A673 (cell line): ENCODE data around the gene MYO18B. TPM values are rescaled to one million over a fixed set of nuclear protein-coding genes. Genes with fewer than 3 reads are reported as not detected.

Experiments used
- BruUV-seq: library from RNA; stranded (reverse); fragments of 400-500 nt; replicated peaks from 2 replicates; lab custom pipeline; 2021; lab: Mats Ljungman, UMichigan
- CTCF ChIA-PET: fragments of 300-600 bp; sonication (Branson Sonifier 250); formaldehyde crosslinking; loops from one replicate; lab custom pipeline; 2022; ENCODE audit warnings: antibody characterized with exemption; lab: Charles Lee
- POLR2A ChIA-PET: fragments of 300-600 bp; sonication (Branson Sonifier 250); formaldehyde crosslinking; loops from one replicate; lab custom pipeline; 2022; ENCODE audit warnings: antibody characterized with exemption; ENCODE audit not compliant: low non-redundant PET; lab: Charles Lee
- DNase-seq: peaks from one replicate; pipeline ENCODE4 v3.0.0-alpha.2; 2015; ENCODE audit warnings: low spot score
- H3K27ac ChIP-seq: fragments of 200-600 bp; sonication (generic); 2 replicates; pipeline ENCODE4 v1.5.1; 2016; ENCODE audit warnings: mixed run types, low read depth, mild to moderate bottlenecking, mixed read lengths, antibody characterized with exemption, low read length; ENCODE audit not compliant: poor library complexity, severe bottlenecking
- H3K27me3 ChIP-seq: fragments of 200-600 bp; sonication (generic); replicated peaks from 2 replicates; pipeline ENCODE4 v1.6.1; 2017; ENCODE audit warnings: mixed run types, low read depth, mild to moderate bottlenecking, mixed read lengths, antibody characterized with exemption, low read length; ENCODE audit not compliant: insufficient read depth, poor library complexity
- H3K36me3 ChIP-seq: fragments of 200-600 bp; sonication (generic); 2 replicates; pipeline ENCODE4 v1.6.1; 2016; ENCODE audit warnings: mixed run types, mild to moderate bottlenecking, mixed read lengths, antibody characterized with exemption, low read length; ENCODE audit not compliant: insufficient read depth, poor library complexity, severe bottlenecking
- H3K4me1 ChIP-seq: fragments of 200-600 bp; sonication (generic); 2 replicates; pipeline ENCODE4 v1.6.1; 2017; ENCODE audit warnings: mixed run types, mild to moderate bottlenecking, mixed read lengths, antibody characterized with exemption, low read length; ENCODE audit not compliant: insufficient read depth, poor library complexity, severe bottlenecking
- H3K4me3 ChIP-seq: fragments of 200-600 bp; sonication (generic); 2 replicates; pipeline ENCODE4 v1.5.1; 2016; ENCODE audit warnings: low read depth, mixed run types, mild to moderate bottlenecking, mixed read lengths, low read length; ENCODE audit not compliant: poor library complexity, severe bottlenecking
- H3K9me3 ChIP-seq: fragments of 200-600 bp; sonication (generic); 2 replicates; pipeline ENCODE4 v1.6.1; 2016; ENCODE audit warnings: mixed run types, low read depth, mild to moderate bottlenecking, mixed read lengths, antibody characterized with exemption, low read length; ENCODE audit not compliant: poor library complexity, severe bottlenecking
- EZH2 ChIP-seq: fragments of 200-600 bp; sonication (generic); IDR thresholded peaks from 2 replicates; pipeline ENCODE4 v1.6.1; 2017; ENCODE audit warnings: borderline replicate concordance, low read depth, mild to moderate bottlenecking, mixed read lengths, antibody characterized with exemption, low read length; ENCODE audit not compliant: poor library complexity, severe bottlenecking
- intact Hi-C: fragments of 100-400 bp; cut with micrococcal nuclease; formaldehyde crosslinking; loops from one replicate; pipeline ENCODE4 v1.10.0; 2022; ENCODE audit not compliant: unreplicated experiment
- total RNA-seq: library from RNA; stranded (reverse); gene quantifications from 2 replicates; pipeline ENCODE4 v1.2.3, GENCODE V29; 2021
- TF ChIP-seq, protein P1 (sequence below): fragments of 300-800, 200-600 bp; sonication (generic); conservative IDR thresholded peaks from 2 replicates; pipeline ENCODE4 v1.5.1; 2017; ENCODE audit warnings: low read depth, mild to moderate bottlenecking, antibody characterized with exemption, low read length, moderate library complexity, mixed read lengths

MYO18B gene
- total RNA-seq, 1 experiment from 2014 or later: not detected

- no peaks in the 10 kb centered on the region for H3K36me3 ChIP-seq
- POLR2A ChIA-PET: interaction anchor here (0.7 kb wide), 2 partner anchors 10 to 13 kb away, joined by 3 read pairs; no protein-coding TSS in a partner anchor
- no peaks in the 10 kb centered on the region for H3K27me3 ChIP-seq
- no peaks in the 10 kb centered on the region for H3K9me3 ChIP-seq
- intact Hi-C loops: loop anchor here (10.0 kb wide), 1 partner anchor 108 kb away; no protein-coding TSS in a partner anchor
- H3K4me1 ChIP-seq: peaks cover 25% of the 10 kb centered on the region
- peak overlapping the region; percentile 94 for H3K27ac ChIP-seq
- CTCF ChIA-PET: interaction anchor here (0.7 kb wide), 1 partner anchor 885 kb away, joined by 4 read pairs; no protein-coding TSS in a partner anchor
- no TSS peak for BruUV-seq
- peak; percentile 70 for DNase-seq
- TF ChIP-seq, protein P1, sequence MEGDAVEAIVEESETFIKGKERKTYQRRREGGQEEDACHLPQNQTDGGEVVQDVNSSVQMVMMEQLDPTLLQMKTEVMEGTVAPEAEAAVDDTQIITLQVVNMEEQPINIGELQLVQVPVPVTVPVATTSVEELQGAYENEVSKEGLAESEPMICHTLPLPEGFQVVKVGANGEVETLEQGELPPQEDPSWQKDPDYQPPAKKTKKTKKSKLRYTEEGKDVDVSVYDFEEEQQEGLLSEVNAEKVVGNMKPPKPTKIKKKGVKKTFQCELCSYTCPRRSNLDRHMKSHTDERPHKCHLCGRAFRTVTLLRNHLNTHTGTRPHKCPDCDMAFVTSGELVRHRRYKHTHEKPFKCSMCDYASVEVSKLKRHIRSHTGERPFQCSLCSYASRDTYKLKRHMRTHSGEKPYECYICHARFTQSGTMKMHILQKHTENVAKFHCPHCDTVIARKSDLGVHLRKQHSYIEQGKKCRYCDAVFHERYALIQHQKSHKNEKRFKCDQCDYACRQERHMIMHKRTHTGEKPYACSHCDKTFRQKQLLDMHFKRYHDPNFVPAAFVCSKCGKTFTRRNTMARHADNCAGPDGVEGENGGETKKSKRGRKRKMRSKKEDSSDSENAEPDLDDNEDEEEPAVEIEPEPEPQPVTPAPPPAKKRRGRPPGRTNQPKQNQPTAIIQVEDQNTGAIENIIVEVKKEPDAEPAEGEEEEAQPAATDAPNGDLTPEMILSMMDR: no peak
- no peak for TF ChIP-seq EZH2
- no peak overlapping the region for H3K4me3 ChIP-seq
Measured at GRCh38 chr22:26016916-26017315, 274.9 kb downstream of the MYO18B start.

GRCh38 chr22:26017932-26018331, 275.9 kb downstream of the MYO18B start:
- Histone ChIP-seq H3K9me3 (no peaks in the 10 kb centered on the region), H3K36me3 (no peaks in the 10 kb centered on the region), H3K27ac (peak overlapping the region; percentile 94), H3K4me1 (peaks cover 25% of the 10 kb centered on the region), H3K4me3 (no peak overlapping the region), H3K27me3 (no peaks in the 10 kb centered on the region)
- no peak for DNase-seq
- CTCF ChIA-PET: interaction anchor here (0.6 kb wide), 2 partner anchors 51 to 181 kb away, joined by 3 to 7 read pairs; no protein-coding TSS in a partner anchor
- POLR2A ChIA-PET: no interaction called here
- BruUV-seq: no TSS peak
- TF ChIP-seq, protein P1: no peak
- TF ChIP-seq EZH2: no peak
- intact Hi-C loops: loop anchor here (10.0 kb wide), 1 partner anchor 107 kb away; no protein-coding TSS in a partner anchor

DNA sequence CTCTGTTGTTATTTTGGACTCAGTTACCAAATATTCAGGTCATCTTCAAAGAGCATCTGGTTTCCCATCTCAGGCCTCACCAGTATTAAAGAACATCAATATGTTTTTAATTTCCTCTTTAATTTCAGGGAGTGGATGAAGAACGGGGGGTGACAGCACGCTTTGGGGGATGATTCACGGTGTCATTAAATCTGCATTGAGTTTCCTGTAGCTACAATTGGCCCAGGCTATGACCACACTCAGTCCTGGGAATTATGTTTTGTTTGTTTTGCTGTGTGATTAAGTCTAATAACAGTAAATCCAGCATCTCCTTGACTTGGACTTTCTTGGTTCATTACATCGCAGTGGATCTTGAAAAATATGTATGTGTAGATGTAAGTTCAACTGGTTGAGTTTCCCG, 277.6 kb downstream of the MYO18B start:
- TF ChIP-seq EZH2: no peak
- TF ChIP-seq, protein P1: no peak

More for the DNA sequence above, 277.6 kb downstream of the MYO18B start:
- Histone ChIP-seq H3K27ac (no peak overlapping the region), H3K27me3 (no peaks in the 10 kb centered on the region), H3K9me3 (no peaks in the 10 kb centered on the region), H3K36me3 (no peaks in the 10 kb centered on the region), H3K4me3 (no peak overlapping the region), H3K4me1 (peaks cover 25% of the 10 kb centered on the region)
- DNase-seq: peak; percentile 54
- intact Hi-C loops: loop anchor here (10.0 kb wide), 1 partner anchor 105 kb away; no protein-coding TSS in a partner anchor
- ChIA-PET POLR2A (no interaction called here), CTCF (interaction anchor here (0.6 kb wide), 1 partner anchor 67 kb away, joined by 3 read pairs; no protein-coding TSS in a partner anchor)
- BruUV-seq: no TSS peak
